IPS DF 4.7 (cell line): ENCODE data around the gene RLF.

ENCODE experiments used
- DNase-seq: peaks from one replicate; pipeline ENCODE4 v3.0.0-alpha.2; 2013; ENCODE audit warnings: low spot score; ENCODE audit errors: extremely low read depth

The RLF gene, protein sequence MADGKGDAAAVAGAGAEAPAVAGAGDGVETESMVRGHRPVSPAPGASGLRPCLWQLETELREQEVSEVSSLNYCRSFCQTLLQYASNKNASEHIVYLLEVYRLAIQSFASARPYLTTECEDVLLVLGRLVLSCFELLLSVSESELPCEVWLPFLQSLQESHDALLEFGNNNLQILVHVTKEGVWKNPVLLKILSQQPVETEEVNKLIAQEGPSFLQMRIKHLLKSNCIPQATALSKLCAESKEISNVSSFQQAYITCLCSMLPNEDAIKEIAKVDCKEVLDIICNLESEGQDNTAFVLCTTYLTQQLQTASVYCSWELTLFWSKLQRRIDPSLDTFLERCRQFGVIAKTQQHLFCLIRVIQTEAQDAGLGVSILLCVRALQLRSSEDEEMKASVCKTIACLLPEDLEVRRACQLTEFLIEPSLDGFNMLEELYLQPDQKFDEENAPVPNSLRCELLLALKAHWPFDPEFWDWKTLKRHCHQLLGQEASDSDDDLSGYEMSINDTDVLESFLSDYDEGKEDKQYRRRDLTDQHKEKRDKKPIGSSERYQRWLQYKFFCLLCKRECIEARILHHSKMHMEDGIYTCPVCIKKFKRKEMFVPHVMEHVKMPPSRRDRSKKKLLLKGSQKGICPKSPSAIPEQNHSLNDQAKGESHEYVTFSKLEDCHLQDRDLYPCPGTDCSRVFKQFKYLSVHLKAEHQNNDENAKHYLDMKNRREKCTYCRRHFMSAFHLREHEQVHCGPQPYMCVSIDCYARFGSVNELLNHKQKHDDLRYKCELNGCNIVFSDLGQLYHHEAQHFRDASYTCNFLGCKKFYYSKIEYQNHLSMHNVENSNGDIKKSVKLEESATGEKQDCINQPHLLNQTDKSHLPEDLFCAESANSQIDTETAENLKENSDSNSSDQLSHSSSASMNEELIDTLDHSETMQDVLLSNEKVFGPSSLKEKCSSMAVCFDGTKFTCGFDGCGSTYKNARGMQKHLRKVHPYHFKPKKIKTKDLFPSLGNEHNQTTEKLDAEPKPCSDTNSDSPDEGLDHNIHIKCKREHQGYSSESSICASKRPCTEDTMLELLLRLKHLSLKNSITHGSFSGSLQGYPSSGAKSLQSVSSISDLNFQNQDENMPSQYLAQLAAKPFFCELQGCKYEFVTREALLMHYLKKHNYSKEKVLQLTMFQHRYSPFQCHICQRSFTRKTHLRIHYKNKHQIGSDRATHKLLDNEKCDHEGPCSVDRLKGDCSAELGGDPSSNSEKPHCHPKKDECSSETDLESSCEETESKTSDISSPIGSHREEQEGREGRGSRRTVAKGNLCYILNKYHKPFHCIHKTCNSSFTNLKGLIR (N-terminal part only)

DNA sequence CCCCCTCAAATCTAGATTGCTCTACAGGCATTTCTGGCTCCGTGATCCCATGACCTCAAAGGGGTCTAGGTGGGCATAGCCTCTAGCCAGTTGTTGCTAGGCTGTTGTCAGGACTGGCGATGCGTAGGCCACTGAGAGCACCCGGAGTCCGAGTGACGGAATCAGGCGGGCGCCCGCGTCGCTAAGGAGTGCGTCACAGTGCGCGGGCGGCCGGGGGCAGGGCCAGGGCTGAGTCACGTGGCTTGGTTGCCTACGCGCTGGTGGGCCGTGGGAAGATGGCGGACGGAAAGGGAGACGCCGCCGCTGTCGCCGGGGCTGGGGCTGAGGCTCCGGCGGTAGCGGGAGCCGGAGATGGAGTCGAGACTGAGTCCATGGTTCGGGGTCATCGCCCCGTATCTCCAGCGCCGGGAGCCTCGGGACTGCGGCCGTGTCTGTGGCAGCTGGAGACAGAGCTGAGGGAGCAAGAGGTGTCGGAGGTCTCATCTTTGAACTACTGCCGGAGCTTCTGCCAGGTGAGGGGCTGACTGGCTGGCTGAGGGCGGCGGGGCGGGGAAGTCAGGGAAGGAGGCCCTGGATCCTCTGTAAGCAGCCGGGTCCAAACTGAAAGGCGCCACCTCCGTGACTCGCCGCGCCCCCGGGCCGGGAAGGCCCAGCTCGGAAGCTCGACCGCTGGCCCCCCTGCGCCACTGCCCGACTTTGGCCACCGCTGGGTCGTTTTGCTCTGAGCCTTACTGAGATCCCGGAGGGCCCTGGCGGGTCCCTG, at the start of gene RLF:
Gene RLF, plus strand, starts transcription at position 263 of the 763 bp plus-strand sequence. Its CDS starts 13 bp downstream, at position 276.
- peak; percentile 69 for DNase-seq

DNA sequence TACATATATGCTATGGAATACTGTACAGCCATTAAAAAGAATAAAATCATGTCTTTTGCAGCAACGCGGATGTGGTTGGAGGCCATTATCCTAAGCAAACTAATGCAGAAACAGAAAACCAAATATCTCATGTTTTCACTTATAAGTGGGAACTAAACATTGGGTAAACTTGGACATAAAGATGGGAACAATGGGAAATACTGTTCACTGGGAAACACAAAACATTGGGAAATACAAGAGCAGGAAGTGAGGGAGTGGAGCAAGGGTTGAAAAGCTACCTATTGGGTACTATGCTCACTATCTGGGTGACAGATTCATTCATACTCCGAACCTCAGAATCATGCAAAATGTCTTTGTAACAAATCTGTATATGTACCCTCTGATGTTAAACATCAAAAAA, 46.8 kb upstream of the RLF start:
- no peak for DNase-seq

DNA sequence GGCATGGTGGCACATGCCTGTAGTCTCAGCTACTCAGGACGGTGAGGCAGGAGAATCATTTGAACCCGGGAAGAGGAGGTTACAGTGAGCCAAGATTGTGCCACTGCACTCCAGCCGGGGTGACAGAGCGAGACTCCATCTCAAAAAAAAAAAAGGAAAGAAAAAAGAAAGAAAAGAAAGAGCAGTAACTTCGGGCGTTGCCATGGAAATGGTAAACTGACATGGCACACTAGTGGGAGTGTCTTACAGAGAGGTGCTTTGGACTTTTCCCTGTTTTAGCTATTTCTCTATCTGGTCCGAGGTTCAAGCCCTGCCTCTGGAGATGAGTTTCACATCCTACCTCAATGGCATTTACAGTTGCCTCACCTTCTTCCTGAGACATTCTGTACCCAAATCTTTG, 41.1 kb upstream of the RLF start:
- DNase-seq = no peak

DNA sequence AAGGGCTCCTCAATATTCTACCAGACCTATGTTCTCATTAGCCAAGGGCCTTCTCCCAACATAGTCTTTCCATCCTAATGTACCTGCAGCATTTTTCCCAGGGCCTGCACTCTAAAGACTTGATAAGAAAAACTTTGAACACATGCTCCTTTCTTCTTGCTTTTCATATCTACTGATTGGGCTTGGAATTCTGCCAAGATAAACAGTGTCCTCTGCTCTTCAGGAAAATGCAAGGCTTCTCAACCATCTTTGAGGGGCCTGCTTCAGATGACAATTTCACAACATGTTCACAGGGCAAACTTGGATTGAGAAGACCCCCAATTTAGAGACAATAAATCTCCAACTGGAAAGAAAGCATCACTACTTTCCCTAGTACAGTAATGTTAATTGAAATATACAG, 38.3 kb upstream of the RLF start:
- no peak for DNase-seq

DNA sequence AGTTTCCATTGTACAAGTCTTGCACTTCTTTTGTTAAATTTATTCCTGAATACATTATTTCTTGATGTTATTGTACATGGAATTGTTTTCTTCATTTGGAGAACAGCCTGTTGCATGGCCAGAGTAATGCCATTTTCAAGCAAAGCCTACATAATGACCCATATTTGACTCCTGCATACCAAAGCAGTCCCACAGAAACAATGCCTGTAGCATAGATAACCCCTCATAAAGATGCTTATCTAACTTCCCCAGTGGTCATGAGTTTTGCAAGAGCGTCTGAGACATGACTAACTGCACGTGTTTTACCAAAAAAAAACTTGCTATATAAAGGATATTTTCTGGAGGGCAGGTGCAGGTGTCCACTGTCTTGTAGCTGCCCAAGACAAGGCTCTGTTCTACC, 30.3 kb upstream of the RLF start:
- DNase-seq = no peak

DNA sequence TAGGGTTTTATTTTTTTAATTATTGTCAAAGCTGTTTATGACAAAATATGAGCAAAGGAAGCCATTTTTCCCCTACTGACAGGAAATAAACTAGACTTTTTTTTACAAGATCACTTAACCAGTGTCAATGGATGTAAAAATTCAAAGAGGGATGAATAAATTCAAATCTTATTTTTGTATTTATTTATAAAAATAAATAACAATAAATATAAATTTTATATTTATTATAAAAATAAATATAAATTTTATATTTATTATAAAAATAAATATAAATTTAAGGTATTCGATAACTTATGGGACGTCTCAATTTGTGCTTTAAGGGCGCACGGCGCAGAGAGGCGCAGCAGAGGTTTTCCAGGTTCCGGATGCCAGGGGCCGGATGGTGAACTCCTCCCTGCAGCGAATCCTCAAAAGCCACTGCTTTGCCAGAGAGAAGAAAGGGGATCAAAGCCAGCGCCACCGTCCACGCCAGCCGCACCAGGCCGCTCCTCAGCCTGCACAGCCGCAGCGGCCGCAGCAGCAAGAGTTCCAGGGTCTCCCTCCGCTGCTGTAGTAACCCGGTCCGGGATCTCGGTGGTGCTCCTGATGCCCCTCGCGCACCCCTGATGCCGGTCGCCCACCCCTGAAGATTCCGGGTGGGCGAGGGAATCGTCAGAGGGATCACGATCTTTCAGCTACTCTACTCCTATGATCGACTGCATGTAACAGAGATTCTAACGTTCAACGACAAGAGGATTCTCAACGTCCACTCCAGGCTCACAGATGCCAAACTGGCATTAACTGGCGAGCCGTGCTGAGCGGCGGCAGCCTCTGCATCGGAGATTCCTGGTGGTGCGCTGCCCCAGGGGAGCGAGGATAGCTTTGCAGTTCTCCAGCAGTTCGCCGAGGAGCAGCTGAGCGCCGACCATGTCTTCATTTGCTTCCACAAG, 28.5 kb upstream of the RLF start:
- DNase-seq = no peak

DNA sequence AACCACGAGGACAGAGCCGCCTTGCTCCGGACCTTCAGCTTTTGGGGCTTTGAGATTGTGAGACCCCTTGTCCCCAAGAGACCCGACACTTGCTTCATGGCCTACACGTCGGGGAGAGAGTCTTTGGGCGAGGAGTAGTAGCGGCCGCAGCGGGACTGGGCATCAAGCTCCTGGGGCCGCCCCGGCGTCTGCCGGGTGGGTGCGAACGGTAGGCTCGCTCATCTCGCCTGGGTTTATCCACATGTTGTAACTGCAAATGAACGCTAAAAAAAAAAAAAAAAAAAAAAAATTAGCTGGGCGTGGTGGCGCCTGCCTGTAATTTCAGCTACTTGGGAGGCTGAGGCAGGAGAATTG, 27.9 kb upstream of the RLF start:
- DNase-seq = no peak

DNA sequence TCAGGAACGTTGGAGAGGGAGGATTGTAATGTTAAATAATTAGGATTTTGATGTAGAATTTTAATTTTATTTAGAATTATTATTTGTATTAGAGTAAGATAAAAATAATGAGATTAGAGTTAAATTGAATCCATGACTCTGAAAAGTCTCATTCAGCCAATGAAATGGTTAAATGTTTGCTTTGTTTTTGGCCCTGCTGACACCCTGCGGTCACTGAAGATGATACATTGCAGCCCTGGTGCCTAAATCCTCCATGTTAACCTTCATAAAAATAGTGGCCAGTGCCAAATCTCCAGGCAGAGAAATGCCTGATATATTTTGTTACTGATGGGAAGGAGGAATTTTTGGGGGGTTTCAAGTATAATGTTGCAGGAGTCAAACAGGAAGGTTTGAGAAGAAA, 27.3 kb upstream of the RLF start:
- DNase-seq = no peak

DNA sequence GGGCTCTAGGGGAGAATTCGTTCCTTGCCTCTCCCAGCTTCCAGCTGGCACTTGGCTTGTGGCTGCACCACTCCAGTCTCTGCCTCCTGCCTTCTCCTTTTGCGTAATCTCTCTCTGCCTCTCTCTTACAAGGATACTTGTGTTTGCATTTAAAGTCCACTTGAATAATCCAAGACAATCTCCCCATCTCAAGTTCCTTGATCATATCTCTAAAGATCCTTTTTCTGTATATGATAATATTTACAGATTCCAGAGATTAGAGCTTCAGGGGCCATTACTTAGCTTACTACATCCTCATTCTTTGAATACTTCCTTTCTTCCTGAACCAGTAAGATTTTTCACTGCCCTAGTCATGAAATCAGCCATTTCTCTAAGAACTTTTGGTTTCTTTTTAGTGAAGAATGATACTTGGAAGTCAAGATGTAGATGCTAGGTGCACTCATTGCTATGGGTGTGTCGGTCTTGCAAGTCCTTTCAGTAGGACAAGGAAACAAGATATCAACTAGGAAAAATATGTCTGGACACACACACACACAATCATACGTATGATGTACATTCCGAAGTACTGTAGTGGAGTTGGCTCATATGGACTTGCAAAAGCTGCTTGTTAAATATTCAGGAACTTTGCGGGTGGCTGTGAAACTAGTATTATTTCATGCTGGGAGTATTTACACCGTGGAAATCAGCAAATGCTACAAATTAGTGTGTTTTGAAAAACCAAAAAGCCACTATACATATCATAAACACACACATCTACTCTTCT, 20.8 kb upstream of the RLF start:
- DNase-seq = no peak

DNA sequence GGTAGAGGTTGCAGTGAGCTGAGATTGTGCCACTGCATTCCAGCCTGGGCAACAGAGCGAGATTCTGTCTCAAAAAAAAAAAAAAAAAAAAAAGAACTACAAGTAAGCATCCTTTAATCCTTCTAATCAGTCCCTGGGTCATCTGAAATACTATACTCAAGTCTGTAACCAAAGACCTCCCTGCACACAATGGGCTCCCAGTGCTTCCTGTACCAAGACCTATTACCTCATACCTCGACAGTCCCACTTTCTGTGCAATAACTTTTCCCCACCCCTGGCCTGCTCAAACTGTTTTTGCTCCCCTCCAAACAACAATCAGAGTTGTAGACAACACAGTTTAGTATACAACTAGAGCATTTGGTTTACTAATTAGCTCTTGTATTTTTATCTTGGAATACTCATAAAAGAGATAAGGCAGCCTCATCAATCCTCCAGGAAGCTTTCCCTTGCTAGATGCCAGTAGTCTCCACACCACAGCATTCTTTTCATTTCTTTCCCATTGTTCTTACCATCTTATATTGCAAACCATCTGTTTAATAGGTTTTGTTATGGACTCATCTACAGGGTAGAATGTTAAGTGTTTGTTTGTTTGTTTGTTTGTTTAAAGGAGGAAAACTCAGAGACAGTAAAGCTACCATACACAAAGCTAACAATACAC, 19.2 kb upstream of the RLF start:
- DNase-seq = no peak

DNA sequence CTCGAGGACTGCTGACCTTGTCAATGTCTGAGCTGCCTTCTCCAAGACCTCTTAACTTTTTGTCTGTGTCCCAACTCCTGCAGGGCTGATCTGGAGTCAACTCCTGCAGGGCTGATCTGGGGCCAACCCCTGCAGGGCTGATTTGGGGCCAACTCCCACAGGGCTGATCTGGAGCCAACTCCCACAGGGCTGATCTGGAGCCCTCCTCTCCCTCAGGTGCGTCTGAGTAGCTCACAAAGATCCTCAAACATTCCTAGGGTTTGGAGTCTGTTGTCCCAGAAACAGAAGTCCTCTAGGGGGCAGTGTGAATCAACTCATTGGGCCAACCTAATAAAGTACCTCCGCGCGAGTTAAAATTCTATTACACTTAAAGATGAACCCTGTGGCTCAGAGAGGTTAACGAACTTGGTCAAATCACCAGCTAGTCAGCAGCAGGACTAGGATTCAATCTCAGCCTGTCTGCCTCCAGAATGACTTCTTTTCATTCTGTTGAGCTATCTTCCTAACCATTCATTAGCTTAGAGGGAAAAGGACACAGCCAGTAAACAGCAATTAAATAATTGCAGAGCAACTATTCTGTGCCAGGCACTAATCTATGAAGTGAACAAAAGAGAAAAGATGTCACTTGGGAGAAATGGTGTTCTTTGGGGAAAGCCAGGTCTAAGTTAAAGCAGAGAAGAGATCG, 17.2 kb upstream of the RLF start:
- peak; percentile 69 for DNase-seq

DNA sequence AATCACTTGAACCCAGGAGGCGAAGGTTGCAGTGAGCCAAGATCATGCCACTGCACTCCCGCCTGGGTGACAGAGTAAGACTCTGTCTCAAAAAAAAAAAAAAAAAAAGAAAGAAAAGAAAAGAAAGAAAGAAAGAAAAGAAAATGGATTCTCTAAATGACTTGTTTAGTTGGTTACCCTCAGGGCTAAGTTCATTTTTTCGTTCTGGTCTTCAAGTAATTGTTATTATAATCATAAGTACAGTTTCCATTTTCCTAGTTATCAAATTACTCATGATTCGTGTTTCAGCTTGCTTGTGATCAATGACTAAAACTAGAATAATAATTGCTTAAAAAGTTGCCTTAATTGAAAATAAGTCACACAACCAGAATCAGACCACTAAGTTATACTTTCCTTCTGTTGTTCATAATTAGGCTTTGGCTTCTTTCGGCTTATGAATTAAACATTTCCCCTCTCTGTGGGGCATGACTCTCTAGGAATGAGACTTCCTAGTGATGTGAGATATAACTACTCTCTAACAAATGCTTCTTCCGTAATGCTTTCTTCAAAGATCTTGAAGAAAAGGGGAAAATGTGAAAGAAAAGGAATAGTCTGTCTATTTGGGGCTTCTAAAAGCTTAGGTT, 9.6 kb upstream of the RLF start:
- no peak for DNase-seq

DNA sequence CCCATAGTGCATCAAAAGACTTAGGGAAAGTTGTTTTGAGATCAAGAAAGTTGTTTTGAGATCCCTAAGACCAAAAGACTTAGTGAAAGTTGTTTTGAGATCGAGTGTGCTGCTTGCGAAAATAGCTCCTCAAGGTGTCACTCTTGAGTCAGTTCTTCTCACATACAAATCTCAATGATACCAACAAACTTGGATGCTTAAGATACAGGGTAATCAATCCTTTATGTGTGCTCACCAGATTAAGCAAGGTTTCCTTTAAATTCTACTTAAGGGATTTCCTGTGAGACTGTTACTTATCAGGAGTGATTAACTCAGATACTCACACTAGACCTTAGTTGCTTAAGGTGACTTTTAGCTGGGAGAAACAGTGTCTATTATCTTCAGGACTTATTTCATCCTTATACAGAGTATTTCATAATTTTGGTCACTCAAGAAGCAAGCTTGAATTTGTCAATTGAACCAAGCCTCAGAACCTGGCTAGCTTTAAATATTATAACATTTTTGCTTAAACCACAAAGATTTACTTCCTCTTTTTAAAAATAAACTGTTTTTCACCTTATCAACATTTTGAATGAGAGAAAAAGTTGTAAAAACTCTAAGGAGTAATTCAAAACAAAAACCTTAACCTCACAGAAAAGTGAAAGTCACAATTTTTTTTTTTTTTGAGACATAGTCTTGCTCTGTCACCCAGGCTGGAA, 8.0 kb upstream of the RLF start:
- DNase-seq = no peak

DNA sequence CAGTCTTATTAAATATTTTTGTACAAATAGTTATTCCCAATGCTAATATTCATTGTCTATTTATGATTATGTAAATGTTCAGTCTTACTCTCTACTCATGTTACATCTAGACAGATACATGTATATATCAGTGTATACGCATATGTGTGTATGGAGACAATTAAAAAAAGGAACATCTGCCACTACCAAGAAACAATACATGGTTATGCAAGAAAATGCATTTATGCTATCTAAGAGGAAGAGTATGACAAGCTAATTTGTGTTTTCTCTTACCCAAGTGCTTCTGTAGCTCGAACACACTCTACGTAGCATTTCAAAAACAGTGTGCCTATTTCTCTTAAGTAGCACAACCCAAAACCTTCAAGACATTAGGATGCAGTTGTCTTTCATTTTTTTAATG, 6.1 kb upstream of the RLF start:
- no peak for DNase-seq

DNA sequence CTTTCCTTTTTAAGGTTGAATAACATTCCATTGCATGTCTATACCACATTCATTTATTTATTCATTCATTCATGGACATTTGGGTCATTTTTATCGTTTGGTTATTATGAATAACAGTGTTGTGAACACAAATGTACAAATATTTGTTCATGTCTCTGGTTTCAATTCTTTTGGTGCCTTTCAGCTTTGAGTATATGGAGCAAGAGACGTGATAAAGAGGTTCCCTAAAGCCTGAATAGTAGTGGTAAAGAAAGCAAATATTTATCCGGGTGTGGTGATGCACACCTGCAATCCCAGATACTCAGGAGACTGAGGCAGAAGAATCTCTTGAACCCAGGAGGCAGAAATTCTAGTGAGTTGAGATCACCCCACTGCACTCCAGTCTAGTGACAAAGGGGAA, 5.3 kb upstream of the RLF start:
- DNase-seq = no peak

DNA sequence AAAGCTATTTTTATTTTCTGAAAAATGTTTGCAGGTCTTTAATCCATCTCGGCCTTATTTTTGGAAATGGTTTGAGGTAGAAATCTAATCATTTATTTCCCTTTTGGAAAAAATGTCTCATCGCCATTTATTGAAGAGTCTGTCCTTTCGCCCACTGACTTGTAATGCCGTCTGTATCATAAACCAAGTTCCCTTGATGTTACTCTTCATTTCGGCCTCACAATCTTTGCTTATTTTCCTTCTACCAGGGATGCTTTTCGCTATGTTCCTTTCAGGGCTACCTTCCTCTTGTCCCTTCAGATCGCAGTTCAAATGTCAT, 422 bp upstream of the RLF start:
- DNase-seq = no peak

DNA sequence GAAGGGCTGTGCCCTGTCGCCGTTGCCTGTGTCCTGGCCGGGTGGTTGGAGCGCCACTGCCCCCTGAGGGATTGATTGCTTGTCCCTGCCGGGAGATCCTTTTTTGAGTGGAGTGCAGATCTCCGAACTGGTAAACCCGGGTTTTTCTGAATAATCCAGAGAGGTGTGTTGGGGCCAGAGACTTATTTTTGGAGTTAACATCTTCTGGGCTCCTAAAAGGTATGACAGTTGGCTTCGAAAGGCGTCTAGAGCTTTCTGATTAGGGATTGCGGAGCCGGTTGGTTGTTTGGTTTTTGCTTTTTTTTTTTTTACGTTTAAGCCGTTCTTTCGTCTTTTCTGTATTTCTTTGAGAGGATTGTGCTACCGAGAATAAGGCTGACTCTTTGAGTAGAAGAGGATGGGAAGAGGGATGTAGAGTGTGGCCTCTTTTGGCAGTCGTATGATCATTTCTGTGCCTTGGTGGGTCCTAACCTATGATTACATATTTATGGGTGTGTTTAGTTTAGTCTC, 756 bp downstream of the RLF start:
- no peak for DNase-seq
